H1 (cell line): ENCODE measurements around the gene RPTOR. TPM values are rescaled to one million over a fixed set of nuclear protein-coding genes. Genes with fewer than 3 reads are reported as not detected.

Source experiments
- CTCF ChIA-PET: fragments of 300-600 bp; sonication (Branson Sonifier 250); formaldehyde crosslinking; loops from one replicate; lab custom pipeline; 2021; ENCODE audit not compliant: partially characterized antibody; lab: Charles Lee
- POLR2A ChIA-PET: fragments of 300-600 bp; sonication (Branson Sonifier 250); formaldehyde crosslinking; loops from one replicate; lab custom pipeline; 2021; ENCODE audit warnings: inconsistent platforms; ENCODE audit not compliant: partially characterized antibody; lab: Charles Lee
- DNase-seq, 2 experiments: peaks; one replicate each; pipeline versions ENCODE4 v3.0.0 to v3.0.0-alpha.2; 2010 to 2022; ENCODE audit warnings: low spot score in 2 of 2, low read depth in 1 of 2, mixed read lengths in 1 of 2
- FAIRE-seq: peaks from 2 replicates; lab custom pipeline; 2011; peaks lifted over from hg19 to GRCh38; lab: Jason Lieb, UNC
- H2AFZ ChIP-seq: 2 replicates; pipeline ENCODE4 v1.8.1; 2012; ENCODE audit warnings: low read length, inconsistent platforms
- H2AK5ac ChIP-seq: 2 replicates; pipeline ENCODE4 v1.6.1; 2013; ENCODE audit warnings: low read depth, low read length
- H2BK120ac ChIP-seq: replicated peaks from 2 replicates; pipeline ENCODE3; 2013; ENCODE audit warnings: low read depth, low read length, inconsistent platforms
- H2BK12ac ChIP-seq: 2 replicates; pipeline ENCODE4 v1.6.1; 2013; ENCODE audit warnings: low read depth, low read length
- H2BK15ac ChIP-seq: 2 replicates; pipeline ENCODE4 v1.6.1; 2013; ENCODE audit warnings: low read length
- H2BK20ac ChIP-seq: 2 replicates; pipeline ENCODE4 v1.6.1; 2013; ENCODE audit warnings: low read length
- H2BK5ac ChIP-seq: 2 replicates; pipeline ENCODE4 v1.6.1; 2013; ENCODE audit warnings: low read depth, low read length
- H3K14ac ChIP-seq: 2 replicates; pipeline ENCODE4 v1.6.1; 2013; ENCODE audit warnings: inconsistent platforms; ENCODE audit not compliant: insufficient read length
- H3K18ac ChIP-seq: 2 replicates; pipeline ENCODE4 v1.6.1; 2013; ENCODE audit warnings: low read length; ENCODE audit errors: extremely low read depth
- H3K23ac ChIP-seq: 2 replicates; pipeline ENCODE4 v1.6.1; 2013; ENCODE audit warnings: inconsistent platforms; ENCODE audit not compliant: insufficient read length
- H3K23me2 ChIP-seq: 2 replicates; pipeline ENCODE4 v1.6.1; 2013; ENCODE audit warnings: low read depth, low read length
- H3K27ac ChIP-seq: 2 replicates; pipeline ENCODE4 v1.6.1; 2011; ENCODE audit warnings: low read depth, low read length, inconsistent platforms
- H3K27me3 ChIP-seq, 4 experiments: replicated peaks in 1 of 4; 1 replicate in 1 of 4; 2 replicates in 3 of 4; pipeline versions ENCODE4 v1.6.1 to v1.8.1; 2011 to 2013; ENCODE audit warnings: low read length in 3 of 4, mild to moderate bottlenecking in 3 of 4, inconsistent platforms in 2 of 4, mixed read lengths in 2 of 4, moderate library complexity in 1 of 4; ENCODE audit not compliant: control insufficient read depth in 3 of 4, insufficient read depth in 3 of 4; ENCODE audit errors: extremely low read depth in 1 of 4
- H3K36me3 ChIP-seq, 4 experiments: 2 replicates each; pipeline versions ENCODE4 v1.6.1 to v1.8.1; 2011 to 2013; ENCODE audit warnings: mild to moderate bottlenecking in 4 of 4, low read length in 3 of 4, moderate library complexity in 2 of 4, control low read depth in 1 of 4, inconsistent platforms in 1 of 4; ENCODE audit not compliant: insufficient read depth in 4 of 4, control insufficient read depth in 2 of 4
- H3K4ac ChIP-seq: replicated peaks from 2 replicates; pipeline ENCODE3; 2013; ENCODE audit warnings: low read length, low read depth, mixed read lengths, inconsistent platforms; ENCODE audit not compliant: insufficient read length
- H3K4me1 ChIP-seq, 4 experiments: replicated peaks in 1 of 4; 1 replicate in 1 of 4; 2 replicates in 3 of 4; pipeline versions ENCODE4 v1.6.1 to v1.8.1; 2011 to 2013; ENCODE audit warnings: low read length in 3 of 4, inconsistent platforms in 2 of 4, mixed read lengths in 1 of 4; ENCODE audit not compliant: insufficient read depth in 4 of 4, control insufficient read depth in 3 of 4
- H3K4me2 ChIP-seq, 2 experiments: 2 replicates each; pipeline versions ENCODE4 v1.6.1 to v1.8.1; 2011 to 2013; ENCODE audit warnings: low read depth in 2 of 2, low read length in 2 of 2, control low read depth in 1 of 2, inconsistent platforms in 1 of 2, mild to moderate bottlenecking in 1 of 2; ENCODE audit not compliant: insufficient read depth in 1 of 2
- H3K4me3 ChIP-seq, 4 experiments: fragments of 200-600, 300-600 bp in 1 of 4; sonication (generic), shearing (Covaris generic), sonication (Bioruptor Twin) in 1 of 4; 2 replicates each; pipeline versions ENCODE4 v1.5.1 to v1.8.1; 2011 to 2016; ENCODE audit warnings: low read length in 4 of 4, low read depth in 3 of 4, control low read depth in 2 of 4, inconsistent platforms in 2 of 4, mild to moderate bottlenecking in 2 of 4, mixed read lengths in 1 of 4, moderate library complexity in 1 of 4; ENCODE audit not compliant: insufficient read depth in 2 of 4; ENCODE audit errors: extremely low read depth in 1 of 4
- H3K56ac ChIP-seq: replicated peaks from 2 replicates; pipeline ENCODE3; 2013; ENCODE audit warnings: low read depth, mild to moderate bottlenecking, mixed read lengths, low read length, inconsistent platforms; ENCODE audit not compliant: insufficient read length
- H3K79me1 ChIP-seq: 2 replicates; pipeline ENCODE4 v1.6.1; 2013; ENCODE audit warnings: low read depth, low read length, control low read depth
- H3K79me2 ChIP-seq, 2 experiments: 2 replicates each; pipeline versions ENCODE4 v1.6.1 to v1.8.1; 2012 to 2013; ENCODE audit warnings: low read length in 2 of 2, mild to moderate bottlenecking in 2 of 2, inconsistent platforms in 1 of 2; ENCODE audit not compliant: insufficient read depth in 2 of 2, control insufficient read depth in 1 of 2
- H3K9ac ChIP-seq, 4 experiments: replicated peaks in 1 of 4; 1 replicate in 1 of 4; 2 replicates in 3 of 4; pipeline versions ENCODE4 v1.6.1 to v1.8.1; 2011 to 2013; ENCODE audit warnings: low read depth in 3 of 4, low read length in 3 of 4, control low read depth in 2 of 4, mild to moderate bottlenecking in 2 of 4, moderate library complexity in 2 of 4, inconsistent platforms in 1 of 4; ENCODE audit errors: extremely low read depth in 1 of 4
- H3K9me3 ChIP-seq, 2 experiments: 2 replicates each; pipeline versions ENCODE4 v1.6.1 to v1.8.1; 2012 to 2013; ENCODE audit warnings: mild to moderate bottlenecking in 2 of 2, moderate library complexity in 2 of 2, control low read depth in 1 of 2, inconsistent platforms in 1 of 2, low read depth in 1 of 2, low read length in 1 of 2, mixed read lengths in 1 of 2; ENCODE audit not compliant: insufficient read depth in 2 of 2
- H4K20me1 ChIP-seq, 2 experiments: replicated peaks in 1 of 2; 2 replicates each; pipeline versions ENCODE3 to v1.8.1; 2011 to 2013; ENCODE audit warnings: inconsistent platforms in 2 of 2, low read length in 2 of 2, mild to moderate bottlenecking in 1 of 2; ENCODE audit not compliant: insufficient read depth in 2 of 2, control insufficient read depth in 1 of 2
- H4K5ac ChIP-seq: 2 replicates; pipeline ENCODE4 v1.6.1; 2013; ENCODE audit warnings: low read length, low read depth, mixed read lengths, inconsistent platforms; ENCODE audit not compliant: insufficient read length
- H4K8ac ChIP-seq: 2 replicates; pipeline ENCODE4 v1.8.0; 2013; ENCODE audit warnings: mild to moderate bottlenecking, moderate library complexity, low read length, inconsistent platforms; ENCODE audit not compliant: insufficient read depth; ENCODE audit errors: extremely low read depth
- H4K91ac ChIP-seq: replicated peaks from 2 replicates; pipeline ENCODE3; 2013; ENCODE audit warnings: low read length, mixed read lengths, inconsistent platforms; ENCODE audit not compliant: insufficient read length
- CTBP2 ChIP-seq: IDR thresholded peaks from 2 replicates; pipeline ENCODE4 v1.7.0; 2011; ENCODE audit warnings: borderline replicate concordance, mild to moderate bottlenecking, moderate library complexity, mixed read lengths, low read length; ENCODE audit not compliant: insufficient read depth, insufficient read length
- EP300 ChIP-seq, 2 experiments: IDR thresholded peaks; 1 replicate in 1 of 2; 2 replicates in 1 of 2; pipeline ENCODE4 v1.6.1; 2011 to 2012; ENCODE audit warnings: low read depth in 2 of 2, low read length in 2 of 2, mild to moderate bottlenecking in 2 of 2, borderline replicate concordance in 1 of 2, inconsistent platforms in 1 of 2, moderate library complexity in 1 of 2
- WGBS, 2 experiments: shearing (Covaris generic) in 1 of 2; methylation state at CpG; one replicate each; pipeline versions ENCODE4 v1.1.6 to v1.1.7; 2013 to 2015; ENCODE audit warnings: low lambda C conversion rate in 2 of 2, mixed read lengths in 2 of 2, inconsistent platforms in 1 of 2, low coverage in 1 of 2, missing lambda C conversion rate in 1 of 2; ENCODE audit not compliant: insufficient replicate concordance in 2 of 2, insufficient coverage in 1 of 2, insufficient read length in 1 of 2; ENCODE audit errors: extremely low coverage in 1 of 2, missing lambda C conversion rate in 1 of 2; 5-methylcytosine and 5-hydroxymethylcytosine counted together
- polyA plus RNA-seq, 7 experiments: library from polyadenylated mRNA; depleted of rRNA in 3 of 7; stranded (reverse) in 5 of 7; unstranded in 2 of 7; fragments of >200 nt in 5 of 7; fragments of 200-250 nt in 2 of 7; gene quantifications; 1 replicate in 5 of 7; 2 replicates in 1 of 7; 4 replicates in 1 of 7; pipeline versions ENCODE4 v1.2.1 to v1.2.3, GENCODE V29; 2011 to 2013; ENCODE audit warnings: missing spikeins in 2 of 7, mixed read lengths in 2 of 7
- total RNA-seq: library from RNA; stranded (reverse); fragmentation: NEBNext Ultra II Directional; extraction: Animal tissue kit (Norgen Biotek cat#: 25700); gene quantifications from 2 replicates; pipeline ENCODE4 v1.2.1, GENCODE V29; 2021

The RPTOR gene
- total and polyA plus RNA-seq, 2 of the 8 experiments (the other 6 are each of a cell fraction or from before 2014, with no cell fraction given): 6.9 to 28.7 TPM

DNA sequence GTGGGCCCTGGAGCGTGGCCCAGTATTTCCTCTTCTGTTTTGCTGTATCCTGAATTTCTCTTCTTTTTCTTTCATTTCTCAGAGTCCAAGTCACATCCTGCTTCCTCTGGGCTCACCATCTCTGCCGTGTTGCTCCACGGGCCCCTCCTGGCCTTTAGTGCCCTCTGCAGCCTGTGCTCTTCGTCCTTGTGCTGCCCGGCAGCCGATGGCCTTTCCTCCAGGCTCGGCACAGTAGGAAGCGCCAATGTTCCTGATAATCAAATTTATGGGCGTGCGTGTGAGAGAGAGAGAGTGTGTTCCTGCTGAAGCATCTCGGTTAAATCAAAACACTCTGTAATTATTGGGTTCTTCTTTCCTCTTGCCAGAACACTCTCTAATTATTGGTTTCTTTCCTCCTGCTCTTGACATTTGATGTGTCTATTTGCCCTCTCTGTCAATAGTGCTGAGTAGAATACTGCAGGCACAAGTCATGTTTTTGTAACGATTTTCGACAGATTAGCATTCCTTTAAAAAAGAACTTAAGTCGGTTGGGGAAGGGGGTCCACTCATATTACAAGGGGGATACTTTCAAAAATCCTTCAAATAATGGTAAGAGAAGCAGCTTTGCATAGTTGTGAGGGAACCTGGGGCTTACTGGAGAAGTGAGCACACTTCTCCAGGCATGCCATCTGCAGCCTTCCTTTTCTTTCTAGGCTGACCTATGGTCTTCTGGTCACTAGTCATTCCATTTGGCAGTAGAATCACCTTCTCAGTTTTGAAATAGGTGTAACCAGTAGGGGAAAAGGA lies 126.6 kb downstream of the RPTOR start:
- DNase-seq: no peak
- WGBS, 2 experiments: 92% methylated on average over 14 of the region's 14 CpGs; no CpG with 5 or more reads in 1 of the 2 experiments
- H2BK120ac ChIP-seq: no peak overlapping the region
- no peak for FAIRE-seq
- H2BK15ac ChIP-seq: no peak overlapping the region
- H2BK5ac ChIP-seq: no peak overlapping the region
- H3K9me3 ChIP-seq: no peaks in the 10 kb centered on the region
- no peak overlapping the region for H2BK20ac ChIP-seq
- no peaks in the 10 kb centered on the region for H3K23me2 ChIP-seq
- H3K18ac ChIP-seq: no peak overlapping the region
- no peak overlapping the region for H2AFZ ChIP-seq
- ChIA-PET CTCF (no interaction called here), POLR2A (no interaction called here)
- no peak overlapping the region for H3K56ac ChIP-seq
- H3K27ac ChIP-seq: no peak overlapping the region
- no peaks in the 10 kb centered on the region for H3K4me1 ChIP-seq
- H3K79me1 ChIP-seq: peaks cover 3% of the 10 kb centered on the region; the same call in 1 of the 2 replicates
- H3K14ac ChIP-seq: no peak overlapping the region
- no peak overlapping the region for H3K4me2 ChIP-seq
- no peak overlapping the region for H4K5ac ChIP-seq
- no peak overlapping the region for H2AK5ac ChIP-seq
- H4K8ac ChIP-seq: no peak overlapping the region
- no peak overlapping the region for H4K91ac ChIP-seq
- no peak overlapping the region for H2BK12ac ChIP-seq
- H4K20me1 ChIP-seq: peaks cover 0 to 5% of the 10 kb centered on the region in 2 experiments
- no peak overlapping the region for H3K4ac ChIP-seq
- no peaks in the 10 kb centered on the region for H3K27me3 ChIP-seq
- TF ChIP-seq EP300 (IDR thresholded peaks at IDR 0.05; ENCODE audit: borderline replicate concordance in 1 of 2, low read depth in 2 of 2, low read length in 2 of 2) (no peak), CTBP2 (no peak)
- no peak overlapping the region for H3K4me3 ChIP-seq
- H3K9ac ChIP-seq: no peak overlapping the region
- H3K79me2 ChIP-seq: 0 out of 4 replicates have a peak, but pooled peaks cover 0 to 8% of the 10 kb centered on the region in 2 experiments
- no peak overlapping the region for H3K23ac ChIP-seq
- no peaks in the 10 kb centered on the region for H3K36me3 ChIP-seq
